Thoracic aorta (tissue), 2 donors: ENCODE results near the gene VWA5B1. TPM values are rescaled to one million over a fixed set of nuclear protein-coding genes. Genes with fewer than 3 reads are reported as not detected.

ENCODE experiments used
- ATAC-seq: fragments of 150-250 bp; one replicate; pipeline ENCODE4 v1.8.0; 2017; ENCODE audit warnings: low read depth; ENCODE audit not compliant: insufficient number of reproducible peaks, low FRiP score
- DNase-seq: peaks from one replicate; pipeline ENCODE4 v3.0.0-alpha.2; 2020; ENCODE audit warnings: low spot score
- H3K27ac ChIP-seq, 2 donors: fragments of 200-600 bp; sonication (generic); 1 replicate in 1 of 2; 2 replicates in 1 of 2; pipeline ENCODE4 v1.5.1; 2016; ENCODE audit warnings: mild to moderate bottlenecking in 2 of 2, moderate library complexity in 2 of 2
- H3K27me3 ChIP-seq: fragments of 200-600 bp; sonication (generic); replicated peaks from 2 replicates; pipeline ENCODE4 v1.6.0; 2016; ENCODE audit warnings: mild to moderate bottlenecking; ENCODE audit not compliant: insufficient read depth
- H3K36me3 ChIP-seq: fragments of 200-600 bp; sonication (generic); one replicate; pipeline ENCODE4 v1.5.1; 2016
- H3K4me1 ChIP-seq, 2 donors: fragments of 200-600 bp; sonication (generic); 1 replicate in 1 of 2; 2 replicates in 1 of 2; pipeline versions ENCODE4 v1.5.1 to v1.6.0; 2016; ENCODE audit warnings: low read depth in 2 of 2, mild to moderate bottlenecking in 1 of 2; ENCODE audit not compliant: control insufficient read depth in 1 of 2
- H3K4me3 ChIP-seq: fragments of 200-600 bp; sonication (generic); 2 replicates; pipeline ENCODE4 v1.5.1; 2016; ENCODE audit warnings: mild to moderate bottlenecking
- H3K9me3 ChIP-seq: fragments of 200-600 bp; sonication (generic); 2 replicates; pipeline ENCODE4 v1.5.1; 2016
- total RNA-seq, 2 donors: library from RNA; depleted of rRNA; stranded (reverse); fragments of >200 nt; gene quantifications; one replicate each; pipeline versions ENCODE4 v1.1.0 to v1.2.3, GENCODE V29; 2016
- TF ChIP-seq, protein P1 (sequence below): fragments of 200-600 bp; sonication (generic); IDR thresholded peaks from one replicate; pipeline ENCODE4 v1.5.1; 2019; ENCODE audit warnings: antibody characterized with exemption

The VWA5B1 gene
- total RNA-seq, 2 donors from 2014 or later: not detected

DNA sequence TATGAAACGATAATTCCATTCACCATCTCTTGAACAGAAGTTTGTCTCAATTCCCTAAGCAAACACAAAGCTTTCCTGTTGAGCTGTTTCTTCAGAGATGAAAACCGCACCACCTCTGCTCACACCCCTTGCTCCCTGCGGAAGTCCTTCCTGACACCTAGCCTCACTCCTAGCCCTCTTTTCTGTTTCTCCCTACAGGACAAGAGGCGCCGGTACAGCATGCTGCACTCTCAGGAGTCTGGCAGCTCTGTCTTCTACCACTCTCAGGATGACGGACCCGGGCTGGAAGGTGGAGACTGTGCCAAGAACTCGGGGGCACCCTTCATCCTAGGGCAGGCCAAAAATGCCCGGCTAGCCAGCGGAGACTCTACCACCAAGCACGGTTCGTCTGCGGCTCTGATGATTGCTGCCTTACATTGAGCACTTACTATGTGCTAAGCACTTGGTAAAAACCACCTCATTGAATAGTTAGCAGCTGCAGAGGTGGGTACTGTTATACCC, 45.5 kb downstream of the VWA5B1 start:
- H3K27me3 ChIP-seq: no peaks in the 10 kb centered on the region
- no peak overlapping the region for H3K27ac ChIP-seq
- DNase-seq (no peak), ATAC-seq (no peak)
- H3K9me3 ChIP-seq: no peaks in the 10 kb centered on the region
- H3K36me3 ChIP-seq: no peaks in the 10 kb centered on the region
- H3K4me3 ChIP-seq: no peak overlapping the region
- no peaks in the 10 kb centered on the region for H3K4me1 ChIP-seq
- TF ChIP-seq, protein P1, sequence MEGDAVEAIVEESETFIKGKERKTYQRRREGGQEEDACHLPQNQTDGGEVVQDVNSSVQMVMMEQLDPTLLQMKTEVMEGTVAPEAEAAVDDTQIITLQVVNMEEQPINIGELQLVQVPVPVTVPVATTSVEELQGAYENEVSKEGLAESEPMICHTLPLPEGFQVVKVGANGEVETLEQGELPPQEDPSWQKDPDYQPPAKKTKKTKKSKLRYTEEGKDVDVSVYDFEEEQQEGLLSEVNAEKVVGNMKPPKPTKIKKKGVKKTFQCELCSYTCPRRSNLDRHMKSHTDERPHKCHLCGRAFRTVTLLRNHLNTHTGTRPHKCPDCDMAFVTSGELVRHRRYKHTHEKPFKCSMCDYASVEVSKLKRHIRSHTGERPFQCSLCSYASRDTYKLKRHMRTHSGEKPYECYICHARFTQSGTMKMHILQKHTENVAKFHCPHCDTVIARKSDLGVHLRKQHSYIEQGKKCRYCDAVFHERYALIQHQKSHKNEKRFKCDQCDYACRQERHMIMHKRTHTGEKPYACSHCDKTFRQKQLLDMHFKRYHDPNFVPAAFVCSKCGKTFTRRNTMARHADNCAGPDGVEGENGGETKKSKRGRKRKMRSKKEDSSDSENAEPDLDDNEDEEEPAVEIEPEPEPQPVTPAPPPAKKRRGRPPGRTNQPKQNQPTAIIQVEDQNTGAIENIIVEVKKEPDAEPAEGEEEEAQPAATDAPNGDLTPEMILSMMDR: no peak

DNA sequence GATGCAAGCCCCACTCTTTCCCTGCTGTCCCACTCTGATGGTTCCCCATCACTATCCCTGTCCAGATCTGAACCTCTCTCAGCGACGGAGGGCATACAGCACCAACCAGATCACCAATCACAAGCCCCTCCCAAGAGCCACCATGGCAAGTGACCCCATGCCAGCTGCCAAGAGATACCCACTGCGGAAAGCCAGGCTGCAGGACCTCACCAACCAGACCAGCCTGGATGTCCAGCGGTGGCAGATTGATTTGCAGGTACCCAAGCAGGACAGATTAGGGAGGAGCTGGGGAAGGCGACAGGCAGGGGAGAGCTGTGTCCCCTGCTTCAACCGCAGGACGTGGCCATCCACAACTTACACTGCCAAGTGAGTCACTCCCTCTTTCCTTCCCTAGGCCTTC, 46.9 kb downstream of the VWA5B1 start:
- Histone ChIP-seq H3K27ac (no peak overlapping the region), H3K36me3 (no peaks in the 10 kb centered on the region), H3K4me1 (no peaks in the 10 kb centered on the region), H3K4me3 (no peak overlapping the region), H3K9me3 (no peaks in the 10 kb centered on the region), H3K27me3 (no peaks in the 10 kb centered on the region)
- TF ChIP-seq, protein P1: no peak
- ATAC-seq (no peak), DNase-seq (no peak)

DNA sequence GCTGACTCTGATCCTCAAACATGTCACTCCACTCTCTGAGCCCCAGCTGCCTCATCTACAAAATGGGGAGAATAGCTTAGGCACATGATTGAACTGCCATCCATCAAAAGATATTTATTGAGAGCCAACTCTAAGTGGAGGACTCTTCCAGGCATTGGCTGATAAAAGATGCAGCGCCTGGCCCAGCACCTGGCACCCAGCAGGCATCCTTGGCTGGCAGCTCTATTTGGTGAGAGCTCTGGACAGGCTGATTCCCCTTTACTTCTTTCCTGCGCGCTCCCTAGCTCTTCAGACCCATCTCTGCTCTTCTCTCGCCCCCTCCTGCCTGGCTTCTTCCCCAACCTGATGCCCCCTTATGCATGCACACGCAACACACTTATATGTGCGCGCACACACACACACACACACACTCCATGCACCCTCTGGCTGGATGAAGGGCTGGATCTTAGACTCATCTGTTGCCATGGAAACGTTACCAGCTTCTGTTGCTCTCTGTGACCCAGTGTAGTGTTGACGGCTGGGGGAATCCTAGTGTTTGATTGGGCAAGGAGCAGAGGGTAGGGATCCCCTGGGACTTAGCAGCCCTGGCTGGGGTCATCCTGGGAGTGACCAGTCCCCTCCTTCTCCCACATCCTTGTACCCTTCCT, 49.3 kb downstream of the VWA5B1 start:
- no peak overlapping the region for H3K27ac ChIP-seq
- ATAC-seq (no peak), DNase-seq (no peak)
- H3K9me3 ChIP-seq: no peaks in the 10 kb centered on the region
- H3K4me3 ChIP-seq: no peak overlapping the region
- no peaks in the 10 kb centered on the region for H3K4me1 ChIP-seq
- TF ChIP-seq, protein P1: no peak
- H3K27me3 ChIP-seq: peaks cover 4% of the 10 kb centered on the region
- no peaks in the 10 kb centered on the region for H3K36me3 ChIP-seq

DNA sequence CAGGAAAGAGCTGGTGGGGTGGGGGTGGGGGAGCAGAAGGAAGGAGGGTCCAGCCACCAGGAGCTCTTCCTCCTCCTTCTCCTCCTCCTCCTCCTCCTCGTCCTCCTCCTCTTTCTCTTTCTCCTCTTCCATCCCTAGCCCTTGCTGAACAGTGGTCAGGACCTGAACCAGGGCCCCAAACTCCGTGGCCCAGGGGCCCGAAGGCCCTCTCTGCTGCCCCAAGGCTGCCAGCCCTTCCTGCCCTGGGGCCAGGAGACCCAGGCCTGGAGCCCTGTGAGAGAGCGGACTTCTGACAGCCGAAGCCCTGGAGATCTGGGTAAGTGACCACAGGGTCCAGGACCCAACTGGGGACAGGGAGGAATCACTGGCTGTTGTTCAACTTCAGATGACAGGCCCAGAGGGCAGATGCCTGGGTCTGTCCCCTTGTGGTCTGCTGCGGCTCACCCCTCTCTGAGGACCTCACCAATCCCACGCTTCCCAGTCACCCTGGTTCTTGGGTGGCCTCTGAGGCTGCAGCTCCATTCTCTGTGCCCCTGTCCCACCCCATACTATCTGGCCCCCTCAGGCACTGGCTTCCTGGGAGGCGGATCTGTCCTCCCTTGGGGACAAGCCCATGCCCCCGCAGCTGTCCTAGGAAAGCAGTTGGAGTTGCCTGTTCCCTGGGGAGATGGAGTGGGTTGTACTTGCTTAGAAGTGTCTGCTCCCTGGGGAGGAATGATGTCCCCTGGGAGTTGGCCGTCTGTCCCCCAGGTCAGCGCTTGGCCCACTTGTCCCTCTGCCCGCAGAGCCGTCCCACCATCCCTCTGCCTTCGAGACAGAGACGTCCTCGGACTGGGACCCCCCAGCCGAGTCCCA, 51.8 kb downstream of the VWA5B1 start:
- no peak for DNase-seq
- no peaks in the 10 kb centered on the region for H3K9me3 ChIP-seq
- no peaks in the 10 kb centered on the region for H3K36me3 ChIP-seq
- TF ChIP-seq, protein P1: no peak
- H3K27me3 ChIP-seq: peaks cover 4% of the 10 kb centered on the region
- H3K27ac ChIP-seq: no peak overlapping the region
- ATAC-seq: no peak
- no peaks in the 10 kb centered on the region for H3K4me1 ChIP-seq
- no peak overlapping the region for H3K4me3 ChIP-seq

DNA sequence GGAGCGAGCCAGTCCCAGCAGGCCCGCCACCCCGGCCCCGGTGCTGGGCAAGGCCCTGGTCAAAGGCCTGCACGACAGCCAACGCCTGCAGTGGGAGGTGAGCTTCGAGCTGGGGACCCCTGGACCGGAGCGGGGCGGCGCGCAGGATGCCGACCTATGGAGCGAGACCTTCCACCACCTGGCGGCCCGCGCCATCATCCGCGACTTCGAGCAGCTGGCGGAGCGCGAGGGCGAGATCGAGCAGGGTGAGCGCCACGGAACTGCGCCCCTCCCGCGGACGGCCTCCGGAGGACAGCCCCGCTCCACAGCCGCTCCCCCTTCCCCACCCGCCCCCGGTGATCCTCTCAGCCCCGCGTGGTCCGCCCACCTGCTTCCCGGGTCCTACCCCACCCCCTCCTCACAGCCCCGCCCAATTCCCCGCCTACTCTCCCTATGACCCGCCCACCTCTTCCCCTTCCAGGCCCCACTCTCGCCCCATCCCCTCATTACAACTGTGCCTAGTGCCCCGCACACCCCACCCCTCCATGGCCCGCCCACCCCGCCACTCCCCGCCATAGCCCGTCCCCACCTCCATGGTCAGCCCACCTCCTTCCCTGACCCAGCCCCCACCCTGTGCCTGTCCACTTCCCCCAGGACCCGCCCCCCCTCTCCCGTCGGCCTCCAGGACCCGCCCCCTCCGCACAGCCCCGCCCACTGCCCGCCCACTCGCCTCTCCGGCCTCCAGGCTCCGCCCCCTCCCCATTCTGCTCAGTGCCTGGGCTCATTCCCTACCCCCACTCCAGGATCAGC, 52.7 kb downstream of the VWA5B1 start:
- DNase-seq (no peak), ATAC-seq (no peak)
- Histone ChIP-seq H3K36me3 (no peaks in the 10 kb centered on the region), H3K4me3 (no peak overlapping the region), H3K27ac (no peak overlapping the region), H3K4me1 (no peaks in the 10 kb centered on the region), H3K27me3 (peaks cover 4% of the 10 kb centered on the region), H3K9me3 (no peaks in the 10 kb centered on the region)
- TF ChIP-seq, protein P1: no peak
